Loucy (cell line): ENCODE results near the gene CACNB2.

Experiments
- H2AFZ ChIP-seq: fragments of 200-600 bp; sonication (generic); 2 replicates; pipeline ENCODE4 v1.6.0; 2016; ENCODE audit warnings: antibody characterized with exemption, mild to moderate bottlenecking, low read length, moderate library complexity
- H3F3A ChIP-seq: fragments of 200-600 bp; 2 replicates; pipeline ENCODE4 v1.6.0; 2016; ENCODE audit warnings: antibody characterized with exemption, low read depth, mild to moderate bottlenecking
- H3K27me3 ChIP-seq: fragments of 200-600 bp; sonication (generic); 2 replicates; pipeline ENCODE4 v1.6.1; 2014; ENCODE audit warnings: low read length, mild to moderate bottlenecking; ENCODE audit not compliant: insufficient read depth, poor library complexity, severe bottlenecking
- H3K36me3 ChIP-seq: fragments of 200-600 bp; sonication (generic); 2 replicates; pipeline ENCODE4 v1.6.1; 2016; ENCODE audit warnings: low read length; ENCODE audit not compliant: insufficient read depth
- H3K4me1 ChIP-seq: fragments of 200-600 bp; sonication (generic); 2 replicates; pipeline ENCODE4 v1.5.1; 2014; ENCODE audit warnings: low read length, mild to moderate bottlenecking; ENCODE audit not compliant: insufficient read depth, poor library complexity, severe bottlenecking
- H3K4me2 ChIP-seq: fragments of 200-600 bp; sonication (generic); 2 replicates; pipeline ENCODE4 v1.6.0; 2014; ENCODE audit warnings: antibody characterized with exemption, low read length, low read depth, mild to moderate bottlenecking; ENCODE audit not compliant: poor library complexity, severe bottlenecking
- H3K4me3 ChIP-seq: fragments of 200-600 bp; sonication (generic); 2 replicates; pipeline ENCODE4 v1.5.1; 2014; ENCODE audit warnings: low read length, mild to moderate bottlenecking, mixed read lengths; ENCODE audit not compliant: poor library complexity, severe bottlenecking
- H3K79me2 ChIP-seq: fragments of 200-600 bp; sonication (generic); 2 replicates; pipeline ENCODE4 v1.6.1; 2014; ENCODE audit warnings: low read length; ENCODE audit not compliant: insufficient read depth
- H3K9ac ChIP-seq: fragments of 200-600 bp; sonication (generic); 2 replicates; pipeline ENCODE4 v1.6.0; 2014; ENCODE audit warnings: mild to moderate bottlenecking, low read depth, low read length, moderate library complexity; ENCODE audit not compliant: poor library complexity, severe bottlenecking
- H3K9me2 ChIP-seq: fragments of 200-600 bp; sonication (generic); replicated peaks from 2 replicates; pipeline ENCODE4 v1.6.1; 2016; ENCODE audit warnings: low read depth, low read length, mixed read lengths
- H3K9me3 ChIP-seq: fragments of 200-600 bp; sonication (generic); 2 replicates; pipeline ENCODE4 v1.6.1; 2014; ENCODE audit warnings: mild to moderate bottlenecking, antibody characterized with exemption, low read length, low read depth; ENCODE audit not compliant: insufficient read depth
- H4K20me1 ChIP-seq: fragments of 200-600 bp; sonication (generic); 2 replicates; pipeline ENCODE4 v1.6.0; 2014; ENCODE audit warnings: antibody characterized with exemption, low read length, mild to moderate bottlenecking; ENCODE audit not compliant: insufficient read depth, poor library complexity, severe bottlenecking
- EZH2phosphoT487 ChIP-seq: fragments of 200-600 bp; IDR thresholded peaks from 2 replicates; pipeline ENCODE4 v1.6.1; 2018; ENCODE audit warnings: antibody characterized with exemption, mild to moderate bottlenecking, moderate library complexity, borderline replicate concordance
- TF ChIP-seq, protein P1 (sequence below): fragments of 200-600 bp; sonication (generic); conservative IDR thresholded peaks from 2 replicates; pipeline ENCODE4 v1.5.1; 2014; ENCODE audit warnings: mild to moderate bottlenecking, antibody characterized with exemption, low read length

CACNB2 gene

DNA sequence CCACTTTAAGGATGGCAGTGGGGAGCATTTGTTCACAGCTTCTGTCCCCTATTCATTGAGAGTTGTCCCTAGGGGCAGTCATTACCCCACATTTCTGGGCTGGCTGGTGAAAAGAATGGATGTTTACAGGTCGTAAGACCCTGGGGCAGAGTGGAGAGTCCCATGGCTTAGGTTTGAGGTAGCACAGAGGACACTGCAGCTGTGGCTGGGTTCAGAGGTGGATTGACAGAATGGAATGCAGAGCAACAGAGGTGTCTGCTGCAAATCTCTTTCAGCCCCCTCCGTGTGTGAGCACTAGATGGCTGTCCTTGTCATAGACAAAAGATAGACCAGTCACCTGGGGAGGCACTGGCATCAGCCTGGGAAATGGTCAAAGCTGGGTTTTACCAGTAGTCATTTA lies 141.9 kb downstream of the CACNB2 start:
- Histone ChIP-seq H3K4me2 (no peak overlapping the region), H3K9me3 (no peaks in the 10 kb centered on the region), H3K36me3 (no peaks in the 10 kb centered on the region), H3K9ac (no peak overlapping the region), H3K9me2 (no peaks in the 10 kb centered on the region), H3K79me2 (no peaks in the 10 kb centered on the region), H2AFZ (no peak overlapping the region), H3K27me3 (no peaks in the 10 kb centered on the region), H4K20me1 (no peaks in the 10 kb centered on the region), H3K4me1 (peaks cover 3% of the 10 kb centered on the region), H3F3A (no peaks in the 10 kb centered on the region), H3K4me3 (no peak overlapping the region)
- TF ChIP-seq EZH2phosphoT487: no peak
- TF ChIP-seq, protein P1, sequence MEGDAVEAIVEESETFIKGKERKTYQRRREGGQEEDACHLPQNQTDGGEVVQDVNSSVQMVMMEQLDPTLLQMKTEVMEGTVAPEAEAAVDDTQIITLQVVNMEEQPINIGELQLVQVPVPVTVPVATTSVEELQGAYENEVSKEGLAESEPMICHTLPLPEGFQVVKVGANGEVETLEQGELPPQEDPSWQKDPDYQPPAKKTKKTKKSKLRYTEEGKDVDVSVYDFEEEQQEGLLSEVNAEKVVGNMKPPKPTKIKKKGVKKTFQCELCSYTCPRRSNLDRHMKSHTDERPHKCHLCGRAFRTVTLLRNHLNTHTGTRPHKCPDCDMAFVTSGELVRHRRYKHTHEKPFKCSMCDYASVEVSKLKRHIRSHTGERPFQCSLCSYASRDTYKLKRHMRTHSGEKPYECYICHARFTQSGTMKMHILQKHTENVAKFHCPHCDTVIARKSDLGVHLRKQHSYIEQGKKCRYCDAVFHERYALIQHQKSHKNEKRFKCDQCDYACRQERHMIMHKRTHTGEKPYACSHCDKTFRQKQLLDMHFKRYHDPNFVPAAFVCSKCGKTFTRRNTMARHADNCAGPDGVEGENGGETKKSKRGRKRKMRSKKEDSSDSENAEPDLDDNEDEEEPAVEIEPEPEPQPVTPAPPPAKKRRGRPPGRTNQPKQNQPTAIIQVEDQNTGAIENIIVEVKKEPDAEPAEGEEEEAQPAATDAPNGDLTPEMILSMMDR: no peak

- Histone ChIP-seq H4K20me1 (no peaks in the 10 kb centered on the region), H3K9ac (no peak overlapping the region), H2AFZ (no peak overlapping the region), H3K36me3 (no peaks in the 10 kb centered on the region), H3K4me3 (no peak overlapping the region), H3K9me3 (no peaks in the 10 kb centered on the region), H3K9me2 (no peaks in the 10 kb centered on the region), H3K4me2 (no peak overlapping the region), H3K4me1 (no peaks in the 10 kb centered on the region), H3K79me2 (no peaks in the 10 kb centered on the region), H3F3A (no peaks in the 10 kb centered on the region), H3K27me3 (no peaks in the 10 kb centered on the region)
- TF ChIP-seq EZH2phosphoT487: no peak
- TF ChIP-seq, protein P1: no peak
These were observed 150.6 kb downstream of the CACNB2 start for GRCh38 chr10:18290651-18291313.

- H2AFZ ChIP-seq: no peak overlapping the region
- TF ChIP-seq, protein P1: no peak
- no peak for TF ChIP-seq EZH2phosphoT487
- no peaks in the 10 kb centered on the region for H3K9me2 ChIP-seq
- no peaks in the 10 kb centered on the region for H4K20me1 ChIP-seq
- H3F3A ChIP-seq: no peaks in the 10 kb centered on the region
- no peaks in the 10 kb centered on the region for H3K79me2 ChIP-seq
- no peaks in the 10 kb centered on the region for H3K36me3 ChIP-seq
- no peaks in the 10 kb centered on the region for H3K4me1 ChIP-seq
- no peak overlapping the region for H3K9ac ChIP-seq
- H3K27me3 ChIP-seq: no peaks in the 10 kb centered on the region
- no peak overlapping the region for H3K4me2 ChIP-seq
- H3K9me3 ChIP-seq: no peaks in the 10 kb centered on the region
- H3K4me3 ChIP-seq: no peak overlapping the region
These were observed 153.6 kb downstream of the CACNB2 start for GRCh38 chr10:18293536-18294510.
